Stomach (tissue), 9 donors: ENCODE results near the gene GDPD1. TPM values are rescaled to one million over a fixed set of nuclear protein-coding genes. Genes with fewer than 3 reads are reported as not detected.
A peak's percentile ranks its signal among the peaks of the same experiment; 100 is the strongest.

Source experiments
- DNase-seq, 2 donors: peaks; one replicate each; pipeline versions ENCODE4 v3.0.0 to v3.0.0-alpha.2; 2013 to 2019
- H3K27ac ChIP-seq, 5 donors: fragments of 200-600 bp in 4 of 5; sonication (generic) in 4 of 5; one replicate each; pipeline ENCODE4 v1.5.1; 2013 to 2019; ENCODE audit warnings: mild to moderate bottlenecking in 1 of 5, moderate library complexity in 1 of 5
- H3K27me3 ChIP-seq, 3 donors: fragments of 200-600 bp; sonication (generic); one replicate each; pipeline ENCODE4 v1.5.1; 2017 to 2019; ENCODE audit warnings: mixed run types in 1 of 3
- H3K36me3 ChIP-seq, 4 donors: fragments of 200-600 bp; sonication (generic); 1 replicate in 3 of 4; 2 replicates in 1 of 4; pipeline ENCODE4 v1.5.1; 2016 to 2019
- H3K4me1 ChIP-seq, 4 donors: fragments of 200-600 bp; sonication (generic); one replicate each; pipeline ENCODE4 v1.5.1; 2016 to 2019
- H3K4me3 ChIP-seq, 4 donors: fragments of 200-600 bp; sonication (generic) in 3 of 4; one replicate each; pipeline ENCODE4 v1.5.1; 2016 to 2019; ENCODE audit warnings: mild to moderate bottlenecking in 1 of 4
- H3K9me3 ChIP-seq, 4 donors: fragments of 200-600 bp; sonication (generic); one replicate each; pipeline ENCODE4 v1.5.1; 2016 to 2019
- EP300 ChIP-seq: sonication (generic); formaldehyde crosslinking; IDR thresholded peaks from one replicate; pipeline ENCODE4 v1.6.1; 2017; ENCODE audit warnings: antibody characterized with exemption
- POLR2A ChIP-seq, 4 donors: fragments of 450-650 bp; IDR thresholded peaks; one replicate each; pipeline ENCODE4 v1.6.1; 2016; ENCODE audit warnings: antibody characterized with exemption in 4 of 4, control low read depth in 2 of 4, mild to moderate bottlenecking in 1 of 4, moderate library complexity in 1 of 4
- POLR2AphosphoS5 ChIP-seq, 3 donors: sonication (generic); formaldehyde crosslinking; IDR thresholded peaks; one replicate each; pipeline ENCODE4 v1.6.1; 2016; ENCODE audit warnings: antibody characterized with exemption in 3 of 3
- WGBS, 5 donors: extraction: QIAGEN DNeasy Blood & Tissue Kit in 3 of 5; methylation state at CpG; one replicate each; pipeline versions ENCODE4 v1.1.5 to v1.1.7; 2013 to 2018; 5-methylcytosine and 5-hydroxymethylcytosine counted together
- intact Hi-C: fragments of 100-400 bp; cut with DNase I; formaldehyde crosslinking; loops from one replicate; pipeline ENCODE4 v1.15.1; 2023; ENCODE audit warnings: low total_unique reads
- polyA plus RNA-seq, 3 donors: library from polyadenylated mRNA; stranded (reverse); fragments of 200-250 nt; gene quantifications; one replicate each; pipeline ENCODE4 v1.2.3, GENCODE V29; 2013
- total RNA-seq, 5 donors: library from RNA; depleted of rRNA; stranded (reverse); fragments of >200 nt; gene quantifications; one replicate each; pipeline versions ENCODE4 v1.1.0 to v1.2.3, GENCODE V29; 2014 to 2016
- TF ChIP-seq, protein P1 (sequence below), 7 experiments: fragments of 450-650 bp in 4 of 7; fragments of 200-600 bp in 3 of 7; sonication (generic) in 3 of 7; IDR thresholded peaks; one replicate each; pipeline ENCODE4 v1.5.1; 2016 to 2019; ENCODE audit warnings: antibody characterized with exemption in 7 of 7, control low read depth in 2 of 7, mild to moderate bottlenecking in 1 of 7
- donor health status: healthy with polysubstance abuse.
- donor health status: Bipolar disorder and iron deficiency.
- donor health status: healthy.

Gene GDPD1
- total and polyA plus RNA-seq, 8 donors = 0.40 to 8.6 (median 1.8) TPM; not detected in 2

DNA sequence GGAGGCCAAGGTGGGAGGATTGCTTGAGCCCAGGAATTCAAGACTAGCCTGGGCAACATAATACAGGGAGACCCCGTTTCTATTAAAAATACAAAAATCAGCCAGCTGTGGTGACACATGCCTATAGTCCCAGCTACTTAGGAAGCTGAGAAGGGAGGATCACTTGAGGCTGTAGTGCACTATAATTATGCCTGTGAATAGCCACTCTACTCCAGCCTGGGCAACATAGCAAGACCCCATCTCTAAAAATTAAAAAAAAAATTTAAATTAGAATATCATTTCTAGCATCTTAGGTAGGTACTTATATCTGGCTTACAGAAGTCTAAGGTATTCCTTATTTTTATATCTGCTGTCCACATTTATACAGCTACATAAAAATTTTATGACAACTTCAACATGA is 18.0 kb upstream of the GDPD1 start:
- intact Hi-C loops = no loop called here
- Histone ChIP-seq H3K4me1 (no peaks in the 10 kb centered on the region), H3K9me3 (no peaks in the 10 kb centered on the region), H3K27me3 (no peaks in the 10 kb centered on the region), H3K27ac (no peak overlapping the region), H3K36me3 (peaks cover 0 to 11% (median 0%) of the 10 kb centered on the region in 4 donors), H3K4me3 (no peak overlapping the region)
- no peak for DNase-seq
- TF ChIP-seq POLR2AphosphoS5 (IDR thresholded peaks at IDR 0.05) (no peak), EP300 (no peak), POLR2A (IDR thresholded peaks at IDR 0.05) (no peak)
- TF ChIP-seq, protein P1, sequence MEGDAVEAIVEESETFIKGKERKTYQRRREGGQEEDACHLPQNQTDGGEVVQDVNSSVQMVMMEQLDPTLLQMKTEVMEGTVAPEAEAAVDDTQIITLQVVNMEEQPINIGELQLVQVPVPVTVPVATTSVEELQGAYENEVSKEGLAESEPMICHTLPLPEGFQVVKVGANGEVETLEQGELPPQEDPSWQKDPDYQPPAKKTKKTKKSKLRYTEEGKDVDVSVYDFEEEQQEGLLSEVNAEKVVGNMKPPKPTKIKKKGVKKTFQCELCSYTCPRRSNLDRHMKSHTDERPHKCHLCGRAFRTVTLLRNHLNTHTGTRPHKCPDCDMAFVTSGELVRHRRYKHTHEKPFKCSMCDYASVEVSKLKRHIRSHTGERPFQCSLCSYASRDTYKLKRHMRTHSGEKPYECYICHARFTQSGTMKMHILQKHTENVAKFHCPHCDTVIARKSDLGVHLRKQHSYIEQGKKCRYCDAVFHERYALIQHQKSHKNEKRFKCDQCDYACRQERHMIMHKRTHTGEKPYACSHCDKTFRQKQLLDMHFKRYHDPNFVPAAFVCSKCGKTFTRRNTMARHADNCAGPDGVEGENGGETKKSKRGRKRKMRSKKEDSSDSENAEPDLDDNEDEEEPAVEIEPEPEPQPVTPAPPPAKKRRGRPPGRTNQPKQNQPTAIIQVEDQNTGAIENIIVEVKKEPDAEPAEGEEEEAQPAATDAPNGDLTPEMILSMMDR (IDR thresholded peaks at IDR 0.05) = no peak
- WGBS, 5 donors = 92 to 100% (median 98%) methylated on average over 1 of the region's 1 CpG

GRCh38 chr17:59219370-59219769 is 941 bp upstream of the GDPD1 start:
- DNase-seq = no peak
- H3K36me3 ChIP-seq = peaks cover 0 to 11% (median 8%) of the 10 kb centered on the region in 4 donors
- TF ChIP-seq EP300 = no peak
- TF ChIP-seq POLR2A (IDR thresholded peaks at IDR 0.05) = no peak
- TF ChIP-seq, protein P1 (IDR thresholded peaks at IDR 0.05) = no peak
- no peak for TF ChIP-seq POLR2AphosphoS5 (IDR thresholded peaks at IDR 0.05)
- intact Hi-C loops = no loop called here
- 75 to 89% (median 82%) methylated on average over 16 of the region's 16 CpGs for WGBS, 5 donors
- peaks cover 0 to 25% (median 10%) of the 10 kb centered on the region in 4 donors for H3K4me1 ChIP-seq
- no peaks in the 10 kb centered on the region for H3K27me3 ChIP-seq
- peak overlapping the region in 2 of 4 donors; percentile 78 to 79 for H3K4me3 ChIP-seq
- no peaks in the 10 kb centered on the region for H3K9me3 ChIP-seq
- H3K27ac ChIP-seq = no peak overlapping the region

DNA sequence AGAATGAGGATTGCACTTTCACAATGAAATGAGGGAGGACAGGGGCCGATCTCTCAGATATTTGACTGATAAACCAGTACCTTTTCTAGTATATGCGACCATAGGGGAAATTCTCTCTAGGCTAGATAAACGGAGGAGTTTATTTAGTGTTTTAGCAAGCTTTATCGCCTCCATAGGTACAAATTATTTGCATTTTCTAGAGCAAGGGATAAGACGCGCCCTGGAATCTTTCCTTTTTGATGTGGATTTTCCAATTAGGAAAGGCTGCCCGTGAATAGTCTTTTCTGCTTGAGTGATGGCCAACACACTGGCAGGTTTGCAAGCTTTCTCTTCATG is 351 bp upstream of the GDPD1 start:
- intact Hi-C loops = no loop called here
- Histone ChIP-seq H3K36me3 (peaks cover 0 to 5% (median 2%) of the 10 kb centered on the region in 4 donors), H3K27me3 (no peaks in the 10 kb centered on the region), H3K4me3 (peak overlapping the region; percentile 78 to 87 (median 80)), H3K27ac (peak overlapping the region in 3 of 5 donors; percentile 85 to 88 (median 87)), H3K4me1 (peaks cover 0 to 19% (median 9%) of the 10 kb centered on the region in 4 donors), H3K9me3 (no peaks in the 10 kb centered on the region)
- 12 to 26% (median 14%) methylated on average over 7 of the region's 7 CpGs for WGBS, 5 donors
- no peak for TF ChIP-seq POLR2A (IDR thresholded peaks at IDR 0.05)
- TF ChIP-seq POLR2AphosphoS5 (IDR thresholded peaks at IDR 0.05) = no peak
- no peak for TF ChIP-seq EP300
- TF ChIP-seq, protein P1 (IDR thresholded peaks at IDR 0.05) = no peak
- no peak for DNase-seq

DNA sequence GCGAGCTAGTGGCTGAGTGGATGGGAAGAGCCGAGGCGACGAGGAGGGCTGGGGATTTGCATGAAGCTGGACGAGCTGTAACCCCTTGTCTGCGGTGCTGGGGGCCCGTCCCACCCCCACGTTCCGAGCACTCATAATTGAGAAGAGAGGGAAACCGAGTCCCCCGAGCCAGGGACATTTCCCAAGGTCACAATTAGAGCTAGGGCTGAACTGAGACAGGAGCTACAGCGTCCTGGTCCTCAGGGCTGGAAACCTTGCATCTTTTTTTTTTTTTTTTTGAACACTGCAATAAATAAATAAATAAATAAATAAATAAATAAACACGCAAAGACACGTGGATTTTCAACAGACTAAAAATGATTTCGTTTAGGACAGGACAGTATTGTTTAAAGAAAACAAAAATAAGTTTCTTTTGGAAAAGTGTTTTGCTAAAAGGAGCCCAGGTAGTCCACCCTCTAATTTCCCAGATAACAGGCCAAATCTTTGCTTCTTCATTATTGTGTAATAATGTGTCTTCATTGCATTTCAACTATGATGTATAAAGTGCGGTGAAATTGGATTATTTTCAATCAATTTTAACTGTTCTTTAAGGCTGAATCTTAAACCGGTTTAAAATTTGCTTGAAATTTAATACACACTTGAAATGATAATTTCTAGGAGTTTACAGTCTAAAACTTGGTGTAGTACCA is 992 bp downstream of the GDPD1 start:
- TF ChIP-seq POLR2A (IDR thresholded peaks at IDR 0.05) (no peak), POLR2AphosphoS5 (IDR thresholded peaks at IDR 0.05) (no peak), EP300 (no peak)
- TF ChIP-seq, protein P1 (IDR thresholded peaks at IDR 0.05) = no peak
- peak overlapping the region; percentile 78 to 87 (median 80) for H3K4me3 ChIP-seq
- intact Hi-C loops = no loop called here
- no peak for DNase-seq
- H3K27me3 ChIP-seq = no peaks in the 10 kb centered on the region
- WGBS, 5 donors = 10 to 12% (median 10%) methylated on average over 17 of the region's 17 CpGs
- no peaks in the 10 kb centered on the region for H3K36me3 ChIP-seq
- peaks cover 0 to 19% (median 9%) of the 10 kb centered on the region in 4 donors for H3K4me1 ChIP-seq
- peak overlapping the region; percentile 42 to 88 (median 85) for H3K27ac ChIP-seq
- H3K9me3 ChIP-seq = no peaks in the 10 kb centered on the region
